Cardiac muscle cell (in vitro differentiated cells and primary cell): ENCODE data around the gene RRAD. TPM values are rescaled to one million over a fixed set of nuclear protein-coding genes. Genes with fewer than 3 reads are reported as not detected.

Source experiments
- DNase-seq, 2 donors: peaks; one replicate each; pipeline versions ENCODE4 v3.0.0 to v3.0.0-alpha.2; 2010 to 2017; ENCODE audit warnings: low read depth in 1 of 2, low spot score in 1 of 2
- H3K27ac ChIP-seq: fragments of 200-600 bp; sonication (generic); 2 replicates; pipeline ENCODE4 v1.5.1; 2016
- H3K27me3 ChIP-seq: fragments of 200-600 bp; sonication (generic); 2 replicates; pipeline ENCODE4 v1.6.0; 2016; ENCODE audit warnings: control low read depth
- H3K36me3 ChIP-seq: fragments of 200-600 bp; sonication (generic); 2 replicates; pipeline ENCODE4 v1.5.1; 2016; ENCODE audit warnings: control low read depth
- H3K4me1 ChIP-seq: fragments of 200-600 bp; sonication (generic); 2 replicates; pipeline ENCODE4 v1.8.1; 2017; ENCODE audit warnings: low read depth, mild to moderate bottlenecking, mixed run types
- H3K4me3 ChIP-seq: fragments of 200-600 bp; sonication (generic); 2 replicates; pipeline ENCODE4 v1.5.1; 2016; ENCODE audit warnings: mild to moderate bottlenecking
- H3K9me3 ChIP-seq: fragments of 200-600 bp; sonication (generic); 2 replicates; pipeline ENCODE4 v1.5.1; 2017; ENCODE audit warnings: low read depth, mild to moderate bottlenecking, control low read depth
- polyA plus RNA-seq: library from polyadenylated mRNA; unstranded; fragments of >200 nt; fragmentation: Nextera tagmentation; extraction: Ambion mirVana; gene quantifications from 2 replicates; pipeline ENCODE4 v1.2.1, GENCODE V29; 2016
- total RNA-seq: library from RNA; depleted of rRNA; stranded (reverse); fragments of >200 nt; gene quantifications from 2 replicates; pipeline ENCODE4 v1.2.3, GENCODE V29; 2016
- TF ChIP-seq, protein P1 (sequence below): IDR thresholded peaks from 2 replicates; pipeline ENCODE4 v1.5.1; 2012; ENCODE audit warnings: low read depth, mild to moderate bottlenecking, low read length

The RRAD gene
- total and polyA plus RNA-seq, 2 experiments from 2014 or later: 73.8 to 246 TPM

DNA sequence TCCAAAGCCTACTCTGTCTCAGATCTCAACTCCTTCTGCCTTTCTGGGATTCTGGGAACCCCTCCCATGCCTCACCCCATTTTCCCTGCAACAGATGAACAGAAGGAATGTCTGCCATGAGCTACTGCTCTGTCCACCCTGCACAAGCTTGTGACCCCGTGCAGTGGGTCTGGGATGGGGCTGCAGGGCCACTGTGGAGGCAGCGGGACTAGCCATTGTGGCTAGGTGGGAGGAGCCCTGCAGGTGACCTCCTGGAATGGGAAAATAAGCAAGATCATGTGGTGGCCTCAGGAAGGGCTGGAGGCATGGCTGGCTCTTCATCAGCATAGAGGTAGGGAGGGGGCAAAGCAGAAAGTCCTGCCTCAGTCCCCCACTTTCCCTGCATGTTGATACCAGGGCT is 31.3 kb downstream of the RRAD start:
- Histone ChIP-seq H3K27me3 (no peaks in the 10 kb centered on the region), H3K4me3 (no peak overlapping the region), H3K36me3 (no peaks in the 10 kb centered on the region), H3K4me1 (peaks cover 16% of the 10 kb centered on the region), H3K27ac (no peak overlapping the region), H3K9me3 (no peaks in the 10 kb centered on the region)
- TF ChIP-seq, protein P1, sequence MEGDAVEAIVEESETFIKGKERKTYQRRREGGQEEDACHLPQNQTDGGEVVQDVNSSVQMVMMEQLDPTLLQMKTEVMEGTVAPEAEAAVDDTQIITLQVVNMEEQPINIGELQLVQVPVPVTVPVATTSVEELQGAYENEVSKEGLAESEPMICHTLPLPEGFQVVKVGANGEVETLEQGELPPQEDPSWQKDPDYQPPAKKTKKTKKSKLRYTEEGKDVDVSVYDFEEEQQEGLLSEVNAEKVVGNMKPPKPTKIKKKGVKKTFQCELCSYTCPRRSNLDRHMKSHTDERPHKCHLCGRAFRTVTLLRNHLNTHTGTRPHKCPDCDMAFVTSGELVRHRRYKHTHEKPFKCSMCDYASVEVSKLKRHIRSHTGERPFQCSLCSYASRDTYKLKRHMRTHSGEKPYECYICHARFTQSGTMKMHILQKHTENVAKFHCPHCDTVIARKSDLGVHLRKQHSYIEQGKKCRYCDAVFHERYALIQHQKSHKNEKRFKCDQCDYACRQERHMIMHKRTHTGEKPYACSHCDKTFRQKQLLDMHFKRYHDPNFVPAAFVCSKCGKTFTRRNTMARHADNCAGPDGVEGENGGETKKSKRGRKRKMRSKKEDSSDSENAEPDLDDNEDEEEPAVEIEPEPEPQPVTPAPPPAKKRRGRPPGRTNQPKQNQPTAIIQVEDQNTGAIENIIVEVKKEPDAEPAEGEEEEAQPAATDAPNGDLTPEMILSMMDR: no peak
- no peak for DNase-seq

DNA sequence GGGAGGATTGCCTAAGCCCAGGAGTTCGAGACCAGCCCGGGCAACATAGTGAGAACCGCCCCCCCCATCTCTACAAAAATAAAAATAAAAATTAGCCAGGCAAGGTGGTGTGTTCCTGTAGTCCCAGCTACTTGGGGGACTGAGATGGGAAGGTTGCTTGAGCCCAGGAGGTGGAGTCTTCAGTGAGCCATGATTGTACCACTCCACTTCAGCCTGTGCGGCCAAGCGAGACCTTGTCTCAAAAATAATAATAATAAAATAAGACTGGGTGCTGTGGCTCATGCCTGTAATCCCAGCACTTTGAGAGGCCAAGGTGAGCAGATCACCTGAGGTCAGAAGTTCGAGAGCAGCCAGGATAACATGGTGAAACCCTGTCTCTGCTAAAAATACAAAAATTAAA is 33.5 kb downstream of the RRAD start:
- H3K27ac ChIP-seq: no peak overlapping the region
- H3K4me3 ChIP-seq: no peak overlapping the region
- H3K4me1 ChIP-seq: peaks cover 14% of the 10 kb centered on the region
- no peaks in the 10 kb centered on the region for H3K27me3 ChIP-seq
- no peaks in the 10 kb centered on the region for H3K9me3 ChIP-seq
- H3K36me3 ChIP-seq: peaks cover 1% of the 10 kb centered on the region
- TF ChIP-seq, protein P1: no peak
- no peak for DNase-seq

GRCh38 chr16:66891360-66891759 is 34.0 kb downstream of the RRAD start:
- Histone ChIP-seq H3K27me3 (no peaks in the 10 kb centered on the region), H3K36me3 (peaks cover 5% of the 10 kb centered on the region)
- DNase-seq: no peak

DNA sequence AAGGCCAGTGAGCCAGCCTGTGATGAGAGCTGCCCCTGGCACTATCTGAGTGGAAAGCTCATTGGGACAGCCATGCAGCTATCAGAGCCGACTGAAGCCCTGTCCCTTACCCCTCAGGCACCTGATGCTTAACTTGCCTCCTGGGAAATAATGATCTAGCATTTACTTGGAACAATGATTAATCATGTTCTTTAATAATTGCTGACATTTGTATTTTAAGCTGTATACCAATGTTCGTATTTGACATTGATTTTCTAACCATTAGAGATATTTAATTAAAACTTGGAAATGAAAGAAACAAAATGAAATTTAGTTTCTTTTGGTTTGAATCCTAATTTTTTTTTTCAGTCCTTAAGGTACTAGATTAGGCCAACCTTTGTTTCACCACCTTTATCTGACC is 34.5 kb downstream of the RRAD start:
- H3K27me3 ChIP-seq: no peaks in the 10 kb centered on the region
- H3K27ac ChIP-seq: no peak overlapping the region
- H3K36me3 ChIP-seq: peaks cover 5% of the 10 kb centered on the region
- H3K9me3 ChIP-seq: no peaks in the 10 kb centered on the region
- DNase-seq: no peak
- H3K4me1 ChIP-seq: peaks cover 10% of the 10 kb centered on the region
- H3K4me3 ChIP-seq: no peak overlapping the region
- TF ChIP-seq, protein P1: no peak

More at GRCh38 chr16:66891360-66891759, 34.0 kb downstream of the RRAD start:
- Histone ChIP-seq H3K4me3 (no peak overlapping the region), H3K9me3 (no peaks in the 10 kb centered on the region), H3K27ac (no peak overlapping the region), H3K4me1 (peaks cover 14% of the 10 kb centered on the region)
- TF ChIP-seq, protein P1: no peak

DNA sequence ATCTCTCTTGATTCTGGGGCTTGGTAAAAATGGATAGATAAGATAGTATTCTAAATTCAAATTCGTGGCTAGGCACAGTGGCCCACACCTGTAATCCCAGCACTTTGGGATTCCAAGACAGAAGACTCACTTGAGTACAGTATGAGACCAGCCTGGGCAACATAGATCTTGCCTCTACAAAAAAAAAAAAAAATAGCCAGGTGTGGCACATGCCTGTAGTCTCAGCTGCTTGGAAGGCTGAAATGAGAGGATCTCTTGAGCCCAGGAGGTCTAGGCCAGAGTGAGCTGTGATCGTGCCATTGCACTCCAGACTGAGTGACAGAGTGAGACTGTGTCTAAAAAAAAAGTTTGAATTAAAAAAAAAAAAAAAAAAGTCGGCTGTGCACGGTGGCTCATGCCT is 35.7 kb downstream of the RRAD start:
- Histone ChIP-seq H3K27me3 (no peaks in the 10 kb centered on the region), H3K9me3 (no peaks in the 10 kb centered on the region), H3K4me3 (no peak overlapping the region), H3K27ac (no peak overlapping the region), H3K36me3 (peaks cover 7% of the 10 kb centered on the region), H3K4me1 (peaks cover 5% of the 10 kb centered on the region)
- DNase-seq: no peak
- TF ChIP-seq, protein P1: no peak
